Vagina (tissue), 2 donors: Measurements from ENCODE around the gene RABGAP1L. TPM values are rescaled to one million over a fixed set of nuclear protein-coding genes. Genes with fewer than 3 reads are reported as not detected.
"Not testable (repeated sequence)": the region's sequence is repeated elsewhere in the genome, so short reads cannot be mapped to it uniquely, and the experiment has no call there.

Experiments
- DNase-seq, 2 donors: peaks; one replicate each; pipeline ENCODE4 v3.0.0-alpha.2; 2017; ENCODE audit errors: extremely low spot score in 2 of 2
- H3K27ac ChIP-seq: fragments of 200-600 bp; sonication (generic); one replicate; pipeline ENCODE4 v1.5.1; 2019
- H3K27me3 ChIP-seq: fragments of 200-600 bp; sonication (generic); one replicate; pipeline ENCODE4 v1.5.1; 2019
- H3K36me3 ChIP-seq, 2 donors: fragments of 200-600 bp; sonication (generic); one replicate each; pipeline ENCODE4 v1.5.1; 2017 to 2019
- H3K4me1 ChIP-seq: fragments of 200-600 bp; sonication (generic); one replicate; pipeline ENCODE4 v1.5.1; 2019
- H3K4me3 ChIP-seq, 2 donors: fragments of 200-600 bp; sonication (generic); 1 replicate in 1 of 2; 2 replicates in 1 of 2; pipeline ENCODE4 v1.5.1; 2016 to 2019
- H3K9me3 ChIP-seq: fragments of 200-600 bp; sonication (generic); one replicate; pipeline ENCODE4 v1.5.1; 2019
- POLR2A ChIP-seq, 2 donors: fragments of 450-650 bp; IDR thresholded peaks; one replicate each; pipeline ENCODE4 v1.6.1; 2017; ENCODE audit warnings: antibody characterized with exemption in 2 of 2, mild to moderate bottlenecking in 2 of 2, moderate library complexity in 2 of 2
- POLR2AphosphoS5 ChIP-seq, 2 donors: sonication (generic); formaldehyde crosslinking; IDR thresholded peaks; one replicate each; pipeline ENCODE4 v1.9.0; 2017; ENCODE audit warnings: antibody characterized with exemption in 2 of 2, mild to moderate bottlenecking in 2 of 2, low read depth in 1 of 2; ENCODE audit not compliant: insufficient read depth in 1 of 2
- intact Hi-C: fragments of 100-400 bp; cut with DNase I; formaldehyde crosslinking; loops from one replicate; pipeline ENCODE4 v1.15.1; 2023
- total RNA-seq: library from RNA; depleted of rRNA; stranded (reverse); fragments of >200 nt; gene quantifications from one replicate; pipeline ENCODE4 v1.2.3, GENCODE V29; 2016
- TF ChIP-seq, protein P1 (sequence below), 3 experiments: fragments of 450-650 bp in 2 of 3; fragments of 200-600 bp in 1 of 3; sonication (generic) in 1 of 3; IDR thresholded peaks; one replicate each; pipeline ENCODE4 v1.5.1; 2017 to 2019; ENCODE audit warnings: antibody characterized with exemption in 3 of 3, mild to moderate bottlenecking in 2 of 3, moderate library complexity in 2 of 3

RABGAP1L gene
- total RNA-seq, 1 donor from 2014 or later, result 40.0 TPM

DNA sequence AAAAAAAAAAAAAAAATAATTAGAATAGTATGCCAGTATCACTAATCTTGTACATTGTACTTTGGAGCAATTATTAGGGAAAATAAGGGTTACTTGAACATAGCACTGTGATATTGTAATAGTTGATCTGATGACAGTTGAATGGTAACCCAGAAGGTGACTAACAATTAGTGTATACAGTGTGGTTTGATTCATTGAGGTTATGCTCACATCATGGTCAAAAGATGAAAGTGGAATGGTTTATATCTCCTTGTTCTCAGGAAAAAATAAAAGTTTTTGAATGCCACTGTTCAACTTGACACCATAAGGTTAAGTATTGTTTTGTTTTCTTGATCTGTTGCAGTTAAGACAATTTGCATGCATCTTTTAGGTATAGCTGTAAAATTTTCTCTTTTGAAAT is 375.5 kb downstream of the RABGAP1L start:
- Histone ChIP-seq H3K9me3 (peaks cover 8% of the 10 kb centered on the region), H3K4me3 (no peak overlapping the region), H3K27me3 (no peaks in the 10 kb centered on the region), H3K36me3 (no peaks in the 10 kb centered on the region), H3K27ac (no peak overlapping the region), H3K4me1 (no peaks in the 10 kb centered on the region)
- DNase-seq, result no peak
- intact Hi-C loops, result no loop called here
- TF ChIP-seq POLR2AphosphoS5 (IDR thresholded peaks at IDR 0.05; ENCODE audit: insufficient read depth in 1 of 2, low read depth in 1 of 2) (no peak), POLR2A (IDR thresholded peaks at IDR 0.05) (no peak)
- TF ChIP-seq, protein P1, sequence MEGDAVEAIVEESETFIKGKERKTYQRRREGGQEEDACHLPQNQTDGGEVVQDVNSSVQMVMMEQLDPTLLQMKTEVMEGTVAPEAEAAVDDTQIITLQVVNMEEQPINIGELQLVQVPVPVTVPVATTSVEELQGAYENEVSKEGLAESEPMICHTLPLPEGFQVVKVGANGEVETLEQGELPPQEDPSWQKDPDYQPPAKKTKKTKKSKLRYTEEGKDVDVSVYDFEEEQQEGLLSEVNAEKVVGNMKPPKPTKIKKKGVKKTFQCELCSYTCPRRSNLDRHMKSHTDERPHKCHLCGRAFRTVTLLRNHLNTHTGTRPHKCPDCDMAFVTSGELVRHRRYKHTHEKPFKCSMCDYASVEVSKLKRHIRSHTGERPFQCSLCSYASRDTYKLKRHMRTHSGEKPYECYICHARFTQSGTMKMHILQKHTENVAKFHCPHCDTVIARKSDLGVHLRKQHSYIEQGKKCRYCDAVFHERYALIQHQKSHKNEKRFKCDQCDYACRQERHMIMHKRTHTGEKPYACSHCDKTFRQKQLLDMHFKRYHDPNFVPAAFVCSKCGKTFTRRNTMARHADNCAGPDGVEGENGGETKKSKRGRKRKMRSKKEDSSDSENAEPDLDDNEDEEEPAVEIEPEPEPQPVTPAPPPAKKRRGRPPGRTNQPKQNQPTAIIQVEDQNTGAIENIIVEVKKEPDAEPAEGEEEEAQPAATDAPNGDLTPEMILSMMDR (IDR thresholded peaks at IDR 0.05), result no peak

DNA sequence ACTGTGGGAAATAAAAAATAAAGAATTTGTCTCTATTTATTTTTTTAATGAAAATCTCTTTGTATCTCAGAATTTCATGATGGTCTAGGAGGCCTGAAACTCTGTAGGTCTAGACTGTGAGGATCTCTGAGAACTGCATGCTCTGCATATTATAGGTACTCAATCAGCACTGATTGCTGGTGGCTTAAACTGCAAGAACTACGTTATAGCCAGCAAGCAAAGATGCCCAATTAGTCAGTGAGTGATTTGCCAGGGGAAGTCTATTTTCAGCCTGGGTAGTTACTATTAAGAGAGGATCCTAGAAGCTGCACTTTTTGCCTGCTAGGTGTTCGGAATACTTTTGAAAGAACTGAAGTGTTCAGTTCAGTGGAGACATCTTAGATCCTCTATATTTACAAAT is 375.9 kb downstream of the RABGAP1L start:
- no peak for DNase-seq
- intact Hi-C loops, result no loop called here
- Histone ChIP-seq H3K27me3 (no peaks in the 10 kb centered on the region), H3K4me1 (no peaks in the 10 kb centered on the region), H3K4me3 (no peak overlapping the region), H3K36me3 (no peaks in the 10 kb centered on the region), H3K27ac (no peak overlapping the region), H3K9me3 (peaks cover 8% of the 10 kb centered on the region)
- no peak for TF ChIP-seq POLR2A (IDR thresholded peaks at IDR 0.05)
- TF ChIP-seq, protein P1 (IDR thresholded peaks at IDR 0.05), result no peak
- no peak for TF ChIP-seq POLR2AphosphoS5 (IDR thresholded peaks at IDR 0.05; ENCODE audit: insufficient read depth in 1 of 2, low read depth in 1 of 2)

DNA sequence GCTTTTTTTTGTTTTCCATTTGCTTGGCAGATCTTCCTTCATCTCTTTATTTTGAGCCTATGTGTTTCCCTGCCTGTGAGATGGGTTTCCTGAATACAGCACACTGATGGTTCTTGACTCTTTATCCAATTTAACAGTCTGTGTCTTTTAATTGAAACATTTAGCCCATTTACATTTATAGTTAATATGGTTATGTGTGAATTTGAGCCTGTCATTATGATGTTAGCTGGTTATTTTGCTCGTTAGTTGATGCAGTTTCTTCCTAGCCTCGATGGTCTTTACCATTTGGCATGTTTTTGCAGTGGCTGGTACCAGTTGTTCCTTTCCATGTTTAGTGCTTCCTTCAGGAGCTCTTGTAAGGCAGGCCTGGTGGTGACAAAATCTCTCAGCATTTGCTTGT is 384.1 kb downstream of the RABGAP1L start:
- H3K36me3 ChIP-seq, H3K27me3 ChIP-seq, H3K4me3 ChIP-seq, H3K9me3 ChIP-seq, intact Hi-C loops, DNase-seq, H3K4me1 ChIP-seq, H3K27ac ChIP-seq: not testable (repeated sequence)

DNA sequence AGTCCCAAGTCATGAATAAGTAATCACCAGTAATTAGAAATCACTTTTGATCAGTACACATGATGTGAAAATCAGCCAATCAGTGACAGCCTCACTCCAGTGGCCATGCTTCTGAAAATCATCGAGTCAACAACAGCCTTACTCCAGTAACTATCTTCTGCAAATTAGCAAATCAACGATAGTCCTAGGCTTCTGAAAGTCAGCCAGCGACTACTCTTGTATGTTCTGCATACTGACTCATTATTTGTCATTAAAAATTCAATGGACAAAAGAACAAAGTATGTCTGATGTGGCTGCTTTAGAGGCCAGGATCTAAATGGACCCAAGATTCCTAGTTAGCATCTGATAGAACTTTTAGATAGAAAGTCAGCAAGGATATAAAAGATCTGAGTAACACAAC is 391.0 kb downstream of the RABGAP1L start:
- Histone ChIP-seq H3K9me3 (no peaks in the 10 kb centered on the region), H3K27me3 (no peaks in the 10 kb centered on the region), H3K27ac (no peak overlapping the region), H3K36me3 (no peaks in the 10 kb centered on the region), H3K4me1 (no peaks in the 10 kb centered on the region), H3K4me3 (no peak overlapping the region)
- no peak for TF ChIP-seq POLR2A (IDR thresholded peaks at IDR 0.05)
- no peak for TF ChIP-seq POLR2AphosphoS5 (IDR thresholded peaks at IDR 0.05; ENCODE audit: insufficient read depth in 1 of 2, low read depth in 1 of 2)
- TF ChIP-seq, protein P1 (IDR thresholded peaks at IDR 0.05), result no peak
- intact Hi-C loops, result no loop called here
- DNase-seq, result no peak

DNA sequence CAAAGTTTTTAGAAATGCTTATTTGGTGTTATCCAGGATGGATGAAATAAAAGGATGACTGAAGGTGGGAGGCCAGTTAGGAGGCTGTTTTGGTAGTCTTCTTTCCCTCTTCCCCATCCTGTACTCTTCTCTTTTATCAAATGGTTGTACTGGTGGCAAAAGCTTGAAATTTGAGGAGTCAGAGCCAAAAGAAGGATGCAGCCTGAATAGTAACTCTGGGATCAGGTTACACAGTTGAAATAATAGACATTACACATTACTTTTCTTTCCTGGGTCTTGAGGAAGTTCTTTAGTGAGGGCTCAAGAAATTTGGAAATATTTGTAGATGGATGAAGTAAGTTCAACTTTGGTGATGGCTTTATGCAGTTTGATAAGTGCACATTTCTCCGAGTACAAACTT is 397.1 kb downstream of the RABGAP1L start:
- Histone ChIP-seq H3K9me3 (no peaks in the 10 kb centered on the region), H3K4me3 (no peak overlapping the region), H3K27ac (no peak overlapping the region), H3K27me3 (no peaks in the 10 kb centered on the region), H3K4me1 (no peaks in the 10 kb centered on the region), H3K36me3 (no peaks in the 10 kb centered on the region)
- intact Hi-C loops, result no loop called here
- TF ChIP-seq, protein P1 (IDR thresholded peaks at IDR 0.05), result no peak
- no peak for TF ChIP-seq POLR2AphosphoS5 (IDR thresholded peaks at IDR 0.05; ENCODE audit: insufficient read depth in 1 of 2, low read depth in 1 of 2)
- no peak for TF ChIP-seq POLR2A (IDR thresholded peaks at IDR 0.05)
- DNase-seq, result no peak

DNA sequence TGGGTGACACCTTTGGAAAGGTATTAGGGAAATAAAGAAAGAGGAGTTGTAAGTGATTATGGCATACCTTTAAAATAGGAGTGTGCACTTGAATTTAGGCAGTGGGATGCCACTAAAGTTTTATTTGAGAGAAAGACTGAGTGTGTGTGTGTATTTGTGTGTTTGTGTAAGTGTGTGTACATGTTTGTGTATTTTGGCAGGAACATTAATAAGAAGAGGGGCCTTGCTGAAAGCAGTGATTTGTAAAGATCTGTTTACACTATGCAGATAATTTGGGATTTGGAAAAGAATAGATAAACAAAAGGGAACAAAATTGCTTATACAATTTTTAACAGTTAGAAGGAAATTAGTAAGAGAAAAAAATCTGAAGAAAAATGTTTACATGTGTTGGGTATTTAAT is 409.2 kb downstream of the RABGAP1L start:
- TF ChIP-seq POLR2A (IDR thresholded peaks at IDR 0.05) (no peak), POLR2AphosphoS5 (IDR thresholded peaks at IDR 0.05; ENCODE audit: insufficient read depth in 1 of 2, low read depth in 1 of 2) (no peak)
- TF ChIP-seq, protein P1 (IDR thresholded peaks at IDR 0.05), result no peak
- intact Hi-C loops, result no loop called here
- Histone ChIP-seq H3K27me3 (no peaks in the 10 kb centered on the region), H3K4me3 (no peak overlapping the region), H3K9me3 (no peaks in the 10 kb centered on the region), H3K27ac (no peak overlapping the region), H3K36me3 (no peaks in the 10 kb centered on the region), H3K4me1 (no peaks in the 10 kb centered on the region)
- no peak for DNase-seq
